NCI-H2196 (cell line): Measurements from ENCODE around the gene RSPRY1.

ENCODE experiments used
- DNase-seq: peaks from one replicate; lab custom pipeline; 2025; ENCODE audit not compliant: unreplicated experiment; lab: John Stamatoyannopoulos, UW

Gene RSPRY1

GRCh38 chr16:57216968-57217367 is 30.8 kb downstream of the RSPRY1 start:
- DNase-seq = no peak

GRCh38 chr16:57223057-57223456 is 36.9 kb downstream of the RSPRY1 start:
- no peak for DNase-seq

GRCh38 chr16:57224651-57225335 is 38.7 kb downstream of the RSPRY1 start:
- DNase-seq = no peak

GRCh38 chr16:57225978-57226377 is 39.8 kb downstream of the RSPRY1 start:
- no peak for DNase-seq

- DNase-seq = no peak
Measured at GRCh38 chr16:57226701-57227621, 40.8 kb downstream of the RSPRY1 start.

GRCh38 chr16:57229079-57229478 is 43.0 kb downstream of the RSPRY1 start:
- DNase-seq = no peak

- peak; percentile 5 for DNase-seq
Measured at GRCh38 chr16:57231821-57232350, 45.8 kb downstream of the RSPRY1 start.

- DNase-seq = no peak
Measured at GRCh38 chr16:57233944-57234706, 48.0 kb downstream of the RSPRY1 start.

- no peak for DNase-seq
Measured at GRCh38 chr16:57234707-57235092, 48.6 kb downstream of the RSPRY1 start.

- peak; percentile 61 for DNase-seq
Measured at GRCh38 chr16:57235128-57236021, 49.2 kb downstream of the RSPRY1 start.

GRCh38 chr16:57236022-57236350 is 49.9 kb downstream of the RSPRY1 start:
- DNase-seq = no peak

- DNase-seq = no peak
Measured at GRCh38 chr16:57238682-57239081, 52.6 kb downstream of the RSPRY1 start.

GRCh38 chr16:57239107-57239506 is 53.0 kb downstream of the RSPRY1 start:
- DNase-seq = no peak

GRCh38 chr16:57240851-57241250 is 54.7 kb downstream of the RSPRY1 start:
- DNase-seq = no peak

GRCh38 chr16:57242650-57243049 is 56.5 kb downstream of the RSPRY1 start:
- no peak for DNase-seq

GRCh38 chr16:57244463-57244766 is 58.3 kb downstream of the RSPRY1 start:
- no peak for DNase-seq

- peak; percentile 88 for DNase-seq
Measured at GRCh38 chr16:57244767-57245471, 58.8 kb downstream of the RSPRY1 start, which contains the start of gene ARL2BP. TSS of gene ARL2BP (plus strand) at chr16:57245259. CDS start at chr16:57245368, 109 bp downstream.

- no peak for DNase-seq
Measured at GRCh38 chr16:57245472-57246113, 59.5 kb downstream of the RSPRY1 start.

GRCh38 chr16:57251352-57251751 is 65.2 kb downstream of the RSPRY1 start:
- no peak for DNase-seq
